Measurements from ENCODE around the gene FKBP10.

DNA sequence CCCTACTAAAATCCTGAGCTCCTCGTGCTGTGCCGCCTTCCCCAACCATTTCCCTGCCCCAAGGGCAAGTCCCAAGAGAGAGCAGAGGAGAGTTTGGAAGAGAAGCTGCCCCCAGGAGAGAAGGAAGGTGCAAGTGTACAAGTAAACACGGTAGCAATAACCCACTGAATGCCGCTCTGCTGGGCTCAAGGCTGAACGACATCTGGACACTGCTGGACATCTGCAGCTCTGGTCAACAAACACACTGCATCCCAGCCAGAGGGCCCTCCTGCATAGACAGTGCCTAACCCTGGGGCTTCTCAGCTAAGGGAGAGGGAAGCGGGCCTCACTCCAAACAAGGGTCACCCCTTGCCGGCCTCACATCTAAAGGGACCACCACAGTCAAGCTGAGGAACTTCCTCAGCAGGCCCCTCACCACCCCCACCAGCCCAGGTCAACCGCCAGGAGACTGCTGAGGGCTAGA is 39.0 kb upstream of the FKBP10 start:
- TF ChIP-seq, protein P1, sequence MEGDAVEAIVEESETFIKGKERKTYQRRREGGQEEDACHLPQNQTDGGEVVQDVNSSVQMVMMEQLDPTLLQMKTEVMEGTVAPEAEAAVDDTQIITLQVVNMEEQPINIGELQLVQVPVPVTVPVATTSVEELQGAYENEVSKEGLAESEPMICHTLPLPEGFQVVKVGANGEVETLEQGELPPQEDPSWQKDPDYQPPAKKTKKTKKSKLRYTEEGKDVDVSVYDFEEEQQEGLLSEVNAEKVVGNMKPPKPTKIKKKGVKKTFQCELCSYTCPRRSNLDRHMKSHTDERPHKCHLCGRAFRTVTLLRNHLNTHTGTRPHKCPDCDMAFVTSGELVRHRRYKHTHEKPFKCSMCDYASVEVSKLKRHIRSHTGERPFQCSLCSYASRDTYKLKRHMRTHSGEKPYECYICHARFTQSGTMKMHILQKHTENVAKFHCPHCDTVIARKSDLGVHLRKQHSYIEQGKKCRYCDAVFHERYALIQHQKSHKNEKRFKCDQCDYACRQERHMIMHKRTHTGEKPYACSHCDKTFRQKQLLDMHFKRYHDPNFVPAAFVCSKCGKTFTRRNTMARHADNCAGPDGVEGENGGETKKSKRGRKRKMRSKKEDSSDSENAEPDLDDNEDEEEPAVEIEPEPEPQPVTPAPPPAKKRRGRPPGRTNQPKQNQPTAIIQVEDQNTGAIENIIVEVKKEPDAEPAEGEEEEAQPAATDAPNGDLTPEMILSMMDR (IDR thresholded peaks at IDR 0.05): no peak
- TF ChIP-seq POLR2A (IDR thresholded peaks at IDR 0.05): no peak

Measured in lower leg skin (tissue), 3 donors.